HTR-8/SVneo (cell line): ENCODE results near the gene ZMPSTE24.

Experiments
- DNase-seq: peaks from one replicate; pipeline ENCODE4 v3.0.0; 2011; ENCODE audit warnings: low spot score, mixed read lengths; ENCODE audit not compliant: insufficient read length
- FAIRE-seq: peaks from 2 replicates; lab custom pipeline; 2011; peaks lifted over from hg19 to GRCh38; lab: Jason Lieb, UNC

The ZMPSTE24 gene

GRCh38 chr1:40257313-40257687 lies 736 bp upstream of the ZMPSTE24 start:
- FAIRE-seq = no peak
- DNase-seq = no peak

- FAIRE-seq (no peak), DNase-seq (no peak)
Observed at GRCh38 chr1:40258445-40258769, 371 bp downstream of the ZMPSTE24 start.

DNA sequence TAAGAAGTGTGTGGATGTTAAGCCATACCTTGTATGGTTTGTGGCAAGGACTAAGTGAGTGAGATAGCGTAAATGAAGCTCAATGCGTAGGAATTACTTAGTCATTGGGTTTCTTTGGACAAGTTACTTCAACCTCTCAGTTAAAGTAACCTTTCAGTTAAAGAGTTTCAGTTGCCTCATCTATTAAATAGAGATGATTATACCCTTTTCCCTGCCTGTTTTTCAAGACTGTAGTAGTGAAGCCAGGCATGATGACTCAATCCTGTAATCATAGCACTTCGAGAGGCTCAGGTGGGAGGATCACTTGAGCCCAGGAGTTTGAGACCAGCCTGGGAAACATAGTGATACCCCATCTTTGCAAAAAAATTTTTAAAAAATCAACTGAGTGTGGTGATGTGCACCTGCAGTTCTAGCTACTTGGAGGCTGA lies 6.3 kb downstream of the ZMPSTE24 start:
- DNase-seq = no peak
- FAIRE-seq = no peak

GRCh38 chr1:40265298-40265697 lies 7.3 kb downstream of the ZMPSTE24 start:
- no peak for DNase-seq
- FAIRE-seq = no peak

DNA sequence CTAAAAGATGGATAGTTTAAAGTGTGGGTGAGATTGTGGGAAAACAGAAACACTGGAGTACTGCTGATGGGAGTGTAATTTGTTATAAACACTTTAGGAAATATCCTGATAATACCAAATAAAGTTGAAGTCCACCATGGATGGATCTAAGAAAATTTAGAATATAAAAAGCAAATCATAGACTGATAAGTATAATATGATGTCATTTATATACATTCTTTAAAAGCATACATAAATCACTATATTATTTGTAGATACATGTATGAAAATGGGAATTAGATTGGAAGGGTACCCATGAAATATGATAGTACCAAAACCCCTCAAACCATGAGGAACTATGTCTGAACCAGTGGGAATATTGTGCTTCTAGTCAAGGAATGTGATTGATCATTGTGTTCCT lies 7.9 kb downstream of the ZMPSTE24 start:
- no peak for DNase-seq
- FAIRE-seq = no peak

DNA sequence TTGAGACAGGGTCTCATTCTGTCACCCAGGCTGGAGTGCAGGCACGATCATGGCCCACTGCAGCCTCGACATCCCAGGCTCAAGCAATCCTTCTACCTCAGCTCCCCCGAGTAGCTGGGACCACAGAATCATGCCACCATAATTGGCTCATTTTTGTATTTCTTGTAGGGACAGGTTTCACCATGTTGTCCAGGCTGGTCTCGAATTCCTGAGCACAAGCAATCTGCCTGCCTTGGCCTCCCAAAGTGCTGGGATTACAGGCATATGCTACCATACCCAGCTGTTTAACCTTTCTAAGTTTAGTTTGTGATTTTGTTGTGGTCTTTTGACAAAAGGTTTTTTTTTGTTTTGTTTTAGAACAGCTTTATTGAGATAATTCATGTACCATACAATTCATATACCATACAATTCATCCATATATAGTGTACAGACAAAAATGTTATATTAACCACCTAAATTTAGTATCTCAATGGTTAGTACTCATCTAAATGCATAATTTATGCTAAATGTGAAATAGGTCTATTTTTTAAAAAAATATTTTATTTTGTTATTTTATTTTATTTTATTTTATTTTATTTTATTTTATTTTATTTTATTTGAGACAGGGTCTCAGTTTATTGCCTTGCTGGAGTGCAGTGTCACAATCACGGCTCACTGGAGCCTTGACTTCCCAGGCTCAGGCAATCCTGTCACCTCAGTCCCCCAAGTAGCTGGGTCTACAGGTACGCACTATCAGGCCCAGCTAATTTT lies 8.9 kb downstream of the ZMPSTE24 start:
- DNase-seq (no peak), FAIRE-seq (no peak)

- FAIRE-seq (no peak), DNase-seq (no peak)
Observed at GRCh38 chr1:40267767-40268187, 9.7 kb downstream of the ZMPSTE24 start.

GRCh38 chr1:40268211-40268610 lies 10.2 kb downstream of the ZMPSTE24 start:
- FAIRE-seq = no peak

DNA sequence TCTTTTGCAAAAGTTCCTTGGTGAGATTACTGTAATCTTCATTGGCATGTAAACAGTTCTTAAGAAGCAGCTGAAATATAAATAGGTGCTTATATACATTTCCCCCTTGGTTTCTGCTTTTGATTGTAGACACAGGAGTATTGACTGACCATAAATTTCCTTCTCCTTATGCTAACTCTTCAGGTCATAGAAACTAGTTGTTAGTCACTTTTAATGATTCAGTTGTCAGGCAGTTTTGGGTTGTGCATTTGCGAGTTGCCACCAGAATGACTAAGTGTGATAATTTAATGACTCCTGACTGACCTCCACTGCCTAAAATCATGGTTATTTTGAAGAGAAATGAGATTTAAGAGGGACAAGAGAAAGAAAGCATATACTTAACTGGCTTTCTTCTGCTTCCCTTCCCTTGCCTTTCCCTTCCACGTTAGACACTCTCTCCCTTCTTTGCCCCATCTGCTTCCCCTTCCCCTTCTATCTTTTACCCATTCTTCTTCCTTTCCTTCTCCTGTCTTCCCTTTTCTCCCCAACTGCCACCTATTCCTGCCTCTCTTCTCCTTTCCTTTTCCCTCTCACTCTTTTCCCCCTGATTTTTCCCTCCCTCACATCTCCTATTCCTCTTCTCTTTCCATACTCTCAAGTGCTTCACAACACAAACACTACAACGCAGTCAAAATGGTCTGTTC lies 12.3 kb downstream of the ZMPSTE24 start:
- no peak for DNase-seq
- FAIRE-seq = no peak

More at GRCh38 chr1:40268211-40268610, 10.2 kb downstream of the ZMPSTE24 start:
- DNase-seq = no peak

GRCh38 chr1:40272653-40273213 lies 14.7 kb downstream of the ZMPSTE24 start:
- DNase-seq (no peak), FAIRE-seq (no peak)

DNA sequence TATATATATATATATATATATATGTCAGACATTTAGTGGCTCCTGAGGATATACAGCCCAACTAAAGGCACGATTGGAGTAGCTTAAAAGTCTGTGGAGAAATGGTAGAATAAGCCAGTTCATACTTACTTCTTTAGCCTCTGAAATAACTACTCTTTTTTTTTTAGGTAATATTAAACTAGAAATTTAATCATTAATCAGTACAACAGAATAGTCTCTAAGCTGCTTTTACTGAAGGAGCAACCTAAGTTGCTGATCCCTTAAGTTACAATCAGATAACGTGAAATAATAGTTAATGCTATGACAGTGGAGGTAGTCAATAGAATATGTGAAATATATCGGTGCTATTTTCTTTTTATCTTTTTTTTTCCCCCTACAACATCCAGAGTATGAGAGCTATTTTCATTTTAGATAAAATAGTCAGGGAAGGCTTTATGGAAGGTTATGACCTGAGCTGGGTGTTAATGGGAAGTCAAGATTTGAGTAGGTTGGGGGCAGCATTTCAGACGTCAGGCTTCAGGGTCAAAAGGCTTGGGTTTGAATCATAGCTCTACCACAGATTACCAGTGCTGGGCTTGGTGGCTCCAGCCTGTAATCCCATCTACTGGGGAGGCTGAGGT lies 15.6 kb downstream of the ZMPSTE24 start:
- DNase-seq (no peak), FAIRE-seq (no peak)

DNA sequence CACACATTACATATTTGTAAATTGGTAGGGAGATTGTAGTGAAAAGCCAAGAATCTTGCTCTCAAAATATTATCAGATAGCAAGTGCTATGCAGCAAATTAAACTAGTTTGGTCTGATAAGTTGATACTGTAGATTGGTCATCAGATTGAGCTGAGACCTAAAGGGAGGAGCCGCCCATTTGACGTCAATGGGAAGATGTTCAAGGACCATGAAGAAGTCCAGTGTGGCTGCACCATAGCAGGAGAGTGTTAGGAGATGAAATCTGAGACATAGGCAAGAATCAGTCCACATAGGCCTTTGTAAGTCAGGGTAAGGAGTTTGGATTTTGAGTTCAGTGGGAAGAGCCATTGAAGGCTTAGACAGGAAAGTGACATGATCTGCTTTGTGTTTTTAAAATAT lies 16.3 kb downstream of the ZMPSTE24 start:
- no peak for FAIRE-seq
- DNase-seq = no peak

GRCh38 chr1:40276122-40276521 lies 18.1 kb downstream of the ZMPSTE24 start:
- DNase-seq (no peak), FAIRE-seq (no peak)

- FAIRE-seq (no peak), DNase-seq (no peak)
Observed at GRCh38 chr1:40281853-40282252, 23.8 kb downstream of the ZMPSTE24 start.

- no peak for FAIRE-seq
- DNase-seq = no peak
Observed at GRCh38 chr1:40291293-40291692, 33.3 kb downstream of the ZMPSTE24 start.

DNA sequence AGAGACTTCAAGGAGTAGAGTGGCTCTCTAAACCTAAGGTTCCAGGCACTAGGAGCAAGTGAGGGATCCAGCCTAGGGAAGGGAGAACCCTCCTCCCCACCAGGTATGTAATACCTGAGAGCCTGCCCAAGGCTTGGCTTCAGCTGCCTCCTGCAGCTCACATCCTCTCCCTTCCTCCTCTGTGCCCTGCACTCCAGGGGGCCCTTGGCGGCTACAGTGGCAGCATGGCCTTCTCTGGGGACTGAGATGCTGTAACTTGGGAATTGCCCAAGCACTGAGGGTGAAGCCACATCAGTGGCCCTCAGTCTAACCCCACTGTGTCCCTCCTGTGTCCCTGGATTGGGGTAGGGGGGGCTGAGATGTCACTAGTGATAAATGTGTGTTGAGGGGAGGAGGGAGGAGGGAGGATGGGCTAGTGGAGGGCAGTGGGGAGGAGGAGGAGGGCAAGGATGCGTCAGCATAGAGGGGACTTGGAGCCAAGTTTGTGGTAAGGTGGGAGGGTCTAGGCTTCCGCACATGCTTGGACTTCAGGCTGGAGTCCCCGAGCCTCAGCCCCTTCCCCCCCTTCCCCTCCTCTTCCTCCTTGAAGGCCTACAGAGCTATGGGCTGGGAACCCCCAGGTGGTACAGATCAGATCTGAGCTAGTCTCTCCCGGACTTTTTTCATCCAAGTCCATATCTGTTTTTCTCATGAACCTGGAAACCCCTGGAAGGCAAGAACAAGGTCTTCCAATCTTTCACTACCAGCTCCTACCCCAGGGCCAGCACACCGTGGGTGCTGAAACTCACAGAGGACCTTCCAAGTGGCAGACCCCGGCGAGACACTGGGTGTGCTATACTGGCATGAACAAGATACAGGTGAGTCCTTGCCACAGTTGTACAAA lies 41.6 kb downstream of the ZMPSTE24 start:
- DNase-seq (no peak), FAIRE-seq (no peak)

- no peak for FAIRE-seq
- DNase-seq = no peak
Observed at GRCh38 chr1:40300249-40300567, 42.2 kb downstream of the ZMPSTE24 start.

DNA sequence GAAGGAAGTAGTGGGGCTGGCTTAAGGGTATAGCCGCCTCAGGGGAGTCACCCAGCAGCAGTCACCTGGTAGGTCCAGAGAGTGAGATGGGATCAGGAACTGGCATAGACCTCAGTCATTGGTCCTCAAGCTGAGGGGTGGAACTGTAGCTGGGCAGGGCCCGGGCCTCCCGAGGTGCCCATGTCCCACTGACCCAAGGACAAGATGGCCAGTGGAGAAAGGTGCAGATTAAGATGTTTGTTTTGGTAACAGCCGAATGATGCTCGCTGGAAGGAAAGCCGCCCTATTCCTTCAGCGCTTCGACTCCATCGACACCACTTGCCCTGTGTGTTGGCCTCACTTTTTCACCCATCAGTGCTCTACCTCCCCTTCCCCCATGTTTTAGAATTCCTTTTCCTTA lies 42.6 kb downstream of the ZMPSTE24 start:
- DNase-seq = no peak
- FAIRE-seq = no peak

GRCh38 chr1:40301066-40301465 lies 43.0 kb downstream of the ZMPSTE24 start:
- DNase-seq (no peak), FAIRE-seq (no peak)

DNA sequence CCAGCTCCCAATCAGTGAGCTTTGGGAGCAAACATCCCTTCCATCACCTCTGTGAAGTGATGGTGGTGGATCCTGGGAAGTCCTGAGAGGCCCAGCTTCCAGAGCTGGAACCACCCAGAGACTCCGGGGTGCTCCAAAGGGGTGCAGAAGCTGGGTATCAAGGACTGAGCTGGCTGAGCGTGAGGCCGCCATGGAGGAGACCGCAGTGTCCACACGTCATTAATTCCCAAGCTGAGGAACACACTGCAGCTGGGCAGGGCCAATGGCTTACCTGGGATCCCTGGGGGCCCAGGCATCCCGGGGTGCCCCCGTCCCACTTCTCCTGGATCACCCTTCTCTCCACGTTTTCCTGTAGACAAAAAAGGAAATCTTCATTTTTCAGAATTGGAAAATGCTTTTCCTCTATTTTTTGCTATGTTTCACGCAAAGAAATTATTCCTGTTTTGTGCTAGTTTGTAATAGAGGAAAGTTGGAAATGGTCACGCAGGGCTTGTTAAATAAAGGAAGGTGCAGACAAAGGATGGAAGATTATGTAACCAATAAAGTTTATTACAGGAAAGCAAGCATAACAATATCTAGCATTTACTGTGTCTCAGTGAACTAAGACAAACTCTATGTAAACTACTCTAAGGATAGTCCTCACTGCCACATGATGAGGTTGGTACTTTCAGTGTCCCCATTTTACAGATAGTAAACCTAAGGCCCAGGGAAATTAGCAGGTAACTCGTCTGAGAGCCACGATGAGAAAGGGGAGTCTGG lies 43.7 kb downstream of the ZMPSTE24 start:
- no peak for DNase-seq
- FAIRE-seq = no peak
